Lower lobe of right lung (tissue), 2 donors: Measurements from ENCODE around the gene PIK3R3. TPM values are rescaled to one million over a fixed set of nuclear protein-coding genes. Genes with fewer than 3 reads are reported as not detected.

Source experiments
- ATAC-seq, 2 donors: fragments of 200-7000 bp; cut with Tn5 transposase; one replicate each; pipeline ENCODE4 v1.9.1; 2020 to 2022; ENCODE audit warnings: mild to moderate bottlenecking in 2 of 2, moderate library complexity in 2 of 2
- DNase-seq: peaks from one replicate; pipeline ENCODE4 v3.0.0-alpha.2; 2020
- H3K27ac ChIP-seq: fragments of 200-600 bp; one replicate; pipeline ENCODE4 v1.8.0; 2022
- H3K27me3 ChIP-seq: fragments of 200-600 bp; one replicate; pipeline ENCODE4 v1.8.0; 2022; ENCODE audit warnings: low read depth
- H3K36me3 ChIP-seq: fragments of 200-600 bp; one replicate; pipeline ENCODE4 v1.8.0; 2022; ENCODE audit warnings: mild to moderate bottlenecking
- H3K4me1 ChIP-seq: fragments of 200-600 bp; one replicate; pipeline ENCODE4 v1.8.0; 2022
- H3K4me3 ChIP-seq: fragments of 200-600 bp; one replicate; pipeline ENCODE4 v1.8.0; 2022; ENCODE audit warnings: mild to moderate bottlenecking
- H3K9me3 ChIP-seq: fragments of 200-600 bp; one replicate; pipeline ENCODE4 v1.8.0; 2022
- intact Hi-C: fragments of 100-400 bp; cut with DNase I; formaldehyde crosslinking; loops from one replicate; pipeline ENCODE4 v1.11.0; 2022
- total RNA-seq: library from RNA; stranded (reverse); fragmentation: NEBNext Ultra II Directional; extraction: Animal tissue kit (Norgen Biotek cat#: 25700); gene quantifications from one replicate; pipeline ENCODE4 v1.2.1, GENCODE V29; 2021
- TF ChIP-seq, protein P1 (sequence below): fragments of 200-600 bp; IDR thresholded peaks from one replicate; pipeline ENCODE4 v1.8.0; 2022; ENCODE audit warnings: antibody characterized with exemption, mild to moderate bottlenecking
- donor health status: DM: no; HTN: yes; CAD: no; lungs with severe emphysema.

PIK3R3 gene
- total RNA-seq, 1 donor from 2014 or later = 39.2 TPM

DNA sequence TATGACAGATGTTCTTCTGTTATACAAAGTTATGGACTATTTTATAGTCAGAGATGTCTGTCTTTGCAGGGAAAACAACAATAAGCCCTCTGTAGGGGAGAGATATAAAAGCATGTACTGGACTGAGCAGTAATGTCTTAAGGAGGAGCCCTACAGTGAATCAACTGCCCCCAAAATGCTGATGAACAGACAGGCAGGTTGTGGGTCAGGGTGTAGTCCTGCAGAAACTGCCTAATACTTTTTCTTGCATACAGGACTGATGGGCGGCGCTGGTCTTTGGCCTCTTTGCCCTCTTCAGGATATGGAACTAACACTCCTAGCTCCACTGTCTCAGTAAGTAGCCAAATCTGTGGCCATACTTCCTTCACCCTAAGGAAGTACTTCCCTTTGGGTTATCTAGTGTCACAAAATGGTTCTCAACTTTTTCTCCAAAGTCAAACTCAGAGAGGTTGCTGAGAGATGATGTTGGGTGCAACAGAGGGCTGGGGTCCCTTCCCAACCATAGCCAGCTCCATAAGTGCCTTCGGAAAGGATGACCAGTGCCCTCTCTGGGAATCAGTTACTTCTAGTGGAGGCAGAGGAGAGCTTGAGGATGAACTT, 129.8 kb downstream of the PIK3R3 start:
- Histone ChIP-seq H3K9me3 (no peaks in the 10 kb centered on the region), H3K27me3 (no peaks in the 10 kb centered on the region), H3K36me3 (peaks cover 13% of the 10 kb centered on the region), H3K4me1 (peaks cover 9% of the 10 kb centered on the region), H3K4me3 (no peak overlapping the region), H3K27ac (no peak overlapping the region)
- ATAC-seq = peak in 1 of 2 donors; percentile 34
- TF ChIP-seq, protein P1, sequence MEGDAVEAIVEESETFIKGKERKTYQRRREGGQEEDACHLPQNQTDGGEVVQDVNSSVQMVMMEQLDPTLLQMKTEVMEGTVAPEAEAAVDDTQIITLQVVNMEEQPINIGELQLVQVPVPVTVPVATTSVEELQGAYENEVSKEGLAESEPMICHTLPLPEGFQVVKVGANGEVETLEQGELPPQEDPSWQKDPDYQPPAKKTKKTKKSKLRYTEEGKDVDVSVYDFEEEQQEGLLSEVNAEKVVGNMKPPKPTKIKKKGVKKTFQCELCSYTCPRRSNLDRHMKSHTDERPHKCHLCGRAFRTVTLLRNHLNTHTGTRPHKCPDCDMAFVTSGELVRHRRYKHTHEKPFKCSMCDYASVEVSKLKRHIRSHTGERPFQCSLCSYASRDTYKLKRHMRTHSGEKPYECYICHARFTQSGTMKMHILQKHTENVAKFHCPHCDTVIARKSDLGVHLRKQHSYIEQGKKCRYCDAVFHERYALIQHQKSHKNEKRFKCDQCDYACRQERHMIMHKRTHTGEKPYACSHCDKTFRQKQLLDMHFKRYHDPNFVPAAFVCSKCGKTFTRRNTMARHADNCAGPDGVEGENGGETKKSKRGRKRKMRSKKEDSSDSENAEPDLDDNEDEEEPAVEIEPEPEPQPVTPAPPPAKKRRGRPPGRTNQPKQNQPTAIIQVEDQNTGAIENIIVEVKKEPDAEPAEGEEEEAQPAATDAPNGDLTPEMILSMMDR = no peak
- no peak for DNase-seq
- intact Hi-C loops = no loop called here

GRCh38 chr1:46001081-46001785, 131.2 kb downstream of the PIK3R3 start:
- Histone ChIP-seq H3K36me3 (peaks cover 1% of the 10 kb centered on the region), H3K4me1 (peaks cover 9% of the 10 kb centered on the region), H3K4me3 (no peak overlapping the region), H3K27ac (no peak overlapping the region), H3K27me3 (no peaks in the 10 kb centered on the region), H3K9me3 (no peaks in the 10 kb centered on the region)
- TF ChIP-seq, protein P1 = no peak
- intact Hi-C loops = no loop called here
- DNase-seq (no peak), ATAC-seq (peak in 1 of 2 donors; percentile 32)

- Histone ChIP-seq H3K9me3 (no peaks in the 10 kb centered on the region), H3K4me1 (peaks cover 9% of the 10 kb centered on the region), H3K27me3 (no peaks in the 10 kb centered on the region), H3K36me3 (no peaks in the 10 kb centered on the region), H3K27ac (no peak overlapping the region), H3K4me3 (no peak overlapping the region)
- no peak for ATAC-seq
- intact Hi-C loops = no loop called here
- TF ChIP-seq, protein P1 = no peak
- no peak for DNase-seq
Measured at GRCh38 chr1:45999507-45999906, 132.9 kb downstream of the PIK3R3 start.

GRCh38 chr1:45998020-45998617, 134.3 kb downstream of the PIK3R3 start:
- ATAC-seq = no peak
- intact Hi-C loops = no loop called here
- H3K4me3 ChIP-seq = no peak overlapping the region
- TF ChIP-seq, protein P1 = no peak
- H3K27ac ChIP-seq = no peak overlapping the region
- H3K4me1 ChIP-seq = peaks cover 2% of the 10 kb centered on the region
- no peaks in the 10 kb centered on the region for H3K36me3 ChIP-seq
- H3K9me3 ChIP-seq = no peaks in the 10 kb centered on the region
- DNase-seq = no peak
- H3K27me3 ChIP-seq = no peaks in the 10 kb centered on the region

DNA sequence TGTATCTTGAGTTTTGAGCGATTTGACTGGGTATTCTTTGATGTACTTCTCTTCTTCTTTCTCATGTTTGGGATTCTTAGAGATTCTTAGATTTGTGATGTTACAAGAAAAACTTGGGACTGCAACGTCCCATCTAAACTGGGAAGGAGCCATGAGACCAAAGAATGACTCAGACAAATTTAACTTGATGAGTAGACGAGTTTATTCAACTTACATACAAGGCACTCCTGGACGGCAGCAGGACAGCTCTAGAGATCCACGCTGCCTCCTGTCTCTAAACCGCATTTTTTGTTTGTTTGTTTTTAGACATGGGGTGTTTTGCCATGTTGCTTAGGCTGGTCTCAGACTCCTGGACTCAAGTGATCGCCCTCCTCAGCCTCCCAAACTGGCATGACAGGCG, 137.1 kb downstream of the PIK3R3 start:
- intact Hi-C loops = no loop called here
- Histone ChIP-seq H3K9me3 (no peaks in the 10 kb centered on the region), H3K27me3 (no peaks in the 10 kb centered on the region), H3K36me3 (no peaks in the 10 kb centered on the region), H3K4me3 (no peak overlapping the region), H3K4me1 (no peaks in the 10 kb centered on the region), H3K27ac (no peak overlapping the region)
- TF ChIP-seq, protein P1 = no peak
- ATAC-seq (no peak), DNase-seq (no peak)
